ENCODE results near the gene RBAK.

GRCh38 chr7:5094641-5095040 is 49.0 kb downstream of the RBAK start:
- TF ChIP-seq CTCF (IDR thresholded peaks at IDR 0.05) (no peak), POLR2AphosphoS5 (IDR thresholded peaks at IDR 0.05) (no peak)

All from stomach (tissue), 4 donors.